ENCODE measurements around the gene FDXACB1.

- TF ChIP-seq CTCF (IDR thresholded peaks at IDR 0.05) = no peak
- TF ChIP-seq ZFX (IDR thresholded peaks at IDR 0.05; ENCODE audit: borderline replicate concordance) = no peak
Observed at GRCh38 chr11:111922803-111923202, 43.8 kb upstream of the FDXACB1 start.

Data from 22Rv1 (cell line).